ENCODE data around the gene SPACA6.

The SPACA6 gene

GRCh38 chr19:51689751-51690453, 3.2 kb upstream of the SPACA6 start:
- no peak for DNase-seq

DNA sequence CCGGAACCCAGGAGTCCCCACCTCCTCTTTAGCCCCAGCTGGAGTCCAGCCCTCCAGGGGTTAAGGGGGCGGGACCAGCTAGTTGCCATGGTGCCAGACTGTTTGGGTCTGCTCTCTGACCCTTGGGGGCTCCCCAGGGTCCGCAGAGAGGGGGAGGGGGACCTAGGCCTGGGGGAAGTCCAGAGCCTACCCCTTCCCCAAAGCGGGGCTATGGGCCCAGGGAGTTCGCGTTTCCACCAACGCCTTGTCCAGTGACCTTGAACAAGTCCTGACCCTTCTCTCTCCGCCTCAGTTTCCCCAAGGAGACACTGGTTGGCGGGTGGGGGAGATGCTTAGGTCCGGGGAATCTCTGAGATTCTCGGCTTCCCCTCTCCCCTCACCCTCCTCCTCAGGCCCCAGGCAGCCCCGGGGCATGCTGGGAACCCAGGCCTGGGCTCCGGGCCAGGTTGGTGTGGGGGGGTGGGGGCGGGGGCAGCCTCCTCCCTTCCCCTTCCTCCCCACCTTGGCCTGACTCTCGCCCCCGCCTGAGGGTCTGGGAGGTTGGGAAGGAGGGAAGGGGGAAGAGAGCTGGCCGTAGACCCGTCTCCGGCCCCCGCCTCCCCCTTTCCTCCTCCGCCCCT, 2.6 kb upstream of the SPACA6 start:
- no peak for DNase-seq

- no peak for DNase-seq
Observed at GRCh38 chr19:51691074-51691583, 2.0 kb upstream of the SPACA6 start.

- no peak for DNase-seq
Observed at GRCh38 chr19:51691584-51692428, 1.3 kb upstream of the SPACA6 start.

DNA sequence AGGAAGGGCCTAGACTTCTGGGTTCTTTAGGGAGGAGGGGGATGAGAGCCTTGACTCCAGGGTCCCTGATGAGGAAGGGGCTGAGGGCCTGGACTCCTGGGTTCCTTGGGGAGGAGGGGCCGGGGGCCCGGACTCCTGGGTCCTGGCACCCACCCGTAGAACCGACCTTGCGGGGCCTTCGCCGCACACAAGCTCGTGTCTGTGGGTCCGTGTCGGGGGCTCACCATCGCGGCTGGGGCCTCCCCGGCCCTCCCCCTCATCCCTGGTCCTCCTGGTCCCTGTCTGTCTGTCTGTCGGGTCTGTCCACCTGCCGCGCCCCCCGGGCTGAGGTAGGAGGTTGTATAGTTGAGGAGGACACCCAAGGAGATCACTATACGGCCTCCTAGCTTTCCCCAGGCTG, 662 bp upstream of the SPACA6 start:
- no peak for DNase-seq

- DNase-seq = no peak
Observed at GRCh38 chr19:51693819-51694218, 689 bp downstream of the SPACA6 start.

DNA sequence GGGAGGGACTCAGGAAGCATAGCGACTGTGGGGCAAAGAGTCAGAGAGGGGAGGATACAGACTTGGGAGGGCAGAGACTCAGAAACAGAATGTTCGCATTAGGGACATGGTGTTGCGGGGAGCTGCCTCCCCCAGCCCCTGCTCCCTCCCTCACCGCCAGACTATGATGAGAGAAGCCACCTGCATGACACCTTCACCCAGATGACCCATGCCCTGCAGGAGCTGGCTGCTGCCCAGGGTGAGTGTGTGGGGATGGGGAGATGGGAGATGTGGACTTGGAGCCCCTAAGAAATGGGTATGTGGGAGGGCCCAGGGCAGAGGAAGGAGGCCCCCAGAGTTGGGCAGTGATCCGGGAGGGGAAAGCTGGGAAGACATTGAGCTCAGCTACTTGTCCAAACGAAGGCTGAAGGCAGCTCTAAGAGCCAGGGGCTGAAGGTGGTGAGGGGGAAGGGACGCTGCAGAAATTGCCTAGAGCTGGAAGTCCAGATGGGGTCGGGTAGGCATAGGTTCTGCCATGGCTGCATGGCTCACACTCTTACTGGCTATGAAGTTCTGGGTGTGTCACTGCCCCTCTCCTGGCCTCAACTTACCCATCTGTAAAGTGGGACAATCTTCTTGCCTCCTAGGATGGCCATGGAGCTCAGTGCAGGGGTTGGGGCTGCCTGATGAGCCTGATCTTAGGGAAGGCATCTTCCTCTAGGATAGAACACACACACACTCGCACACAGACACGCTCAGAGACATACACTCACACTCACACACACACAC, 1.4 kb downstream of the SPACA6 start:
- no peak for DNase-seq

- no peak for DNase-seq
Observed at GRCh38 chr19:51695088-51695487, 2.0 kb downstream of the SPACA6 start.

- no peak for DNase-seq
Observed at GRCh38 chr19:51695702-51696315, 2.7 kb downstream of the SPACA6 start.

DNA sequence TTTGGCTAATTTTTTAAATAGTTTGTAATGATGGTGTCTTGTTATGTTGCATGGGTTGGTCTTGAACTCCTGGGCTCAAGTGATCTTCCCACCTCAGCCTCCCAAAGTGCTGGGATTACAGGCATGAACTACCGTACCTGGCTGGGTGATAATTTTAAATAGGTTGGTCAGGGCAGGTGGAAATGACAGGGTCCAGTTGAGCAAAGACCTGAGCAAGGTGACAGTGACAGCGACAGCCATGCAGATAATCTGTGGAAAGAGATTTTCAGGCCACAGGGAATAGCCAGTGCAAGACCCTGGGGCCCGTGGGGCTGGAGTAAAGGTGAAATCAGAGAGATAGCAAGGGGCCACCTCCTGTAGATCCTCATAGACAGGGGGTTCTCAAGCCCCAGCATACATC, 3.5 kb downstream of the SPACA6 start:
- DNase-seq = no peak

DNA sequence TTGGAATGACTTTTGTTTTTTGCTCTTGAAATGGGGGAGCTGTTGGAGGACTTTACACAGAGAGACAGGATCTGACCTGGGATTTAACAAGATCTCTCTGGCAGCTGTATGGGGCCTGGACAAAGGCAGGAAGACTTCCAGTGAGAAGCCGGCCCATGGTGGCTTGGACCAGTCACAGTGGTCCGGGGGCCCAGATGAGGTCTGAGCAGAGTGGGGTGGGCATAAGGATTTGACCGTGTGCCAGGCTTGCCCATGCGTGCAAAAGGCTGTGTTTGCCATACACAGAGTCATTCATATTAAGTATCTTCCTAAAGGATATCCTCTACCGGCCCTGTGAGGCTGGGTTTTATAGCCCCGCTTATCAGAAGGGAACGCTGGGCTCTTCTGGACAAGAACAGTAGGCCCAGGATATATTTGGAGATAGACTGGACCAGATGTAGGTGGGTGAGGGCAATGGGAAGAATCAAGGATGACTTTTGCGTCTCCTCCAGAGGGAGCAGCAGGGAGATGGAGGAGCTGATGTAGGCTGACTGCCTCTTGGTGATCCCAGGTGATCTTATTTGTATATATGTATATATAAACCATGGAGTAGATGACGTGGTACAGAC, 4.1 kb downstream of the SPACA6 start:
- DNase-seq = no peak

DNA sequence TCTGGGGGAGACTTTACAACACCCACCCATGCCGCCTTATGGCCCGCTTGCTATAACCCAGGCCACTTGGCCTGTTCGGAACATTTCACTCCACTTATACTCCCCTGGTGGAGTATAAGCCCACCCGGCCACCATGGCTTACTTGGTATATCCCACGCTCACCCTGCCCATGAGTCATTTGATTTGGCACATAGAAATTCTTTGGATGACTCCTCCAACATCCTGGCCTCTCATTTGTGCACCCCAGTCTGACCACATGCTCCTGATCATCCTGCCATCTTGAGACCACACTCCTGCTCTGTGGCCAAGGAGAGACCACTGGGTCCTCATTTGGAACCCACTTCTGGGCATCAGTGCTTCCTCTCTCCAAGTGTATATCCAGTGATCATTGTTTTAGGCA, 5.2 kb downstream of the SPACA6 start:
- no peak for DNase-seq

DNA sequence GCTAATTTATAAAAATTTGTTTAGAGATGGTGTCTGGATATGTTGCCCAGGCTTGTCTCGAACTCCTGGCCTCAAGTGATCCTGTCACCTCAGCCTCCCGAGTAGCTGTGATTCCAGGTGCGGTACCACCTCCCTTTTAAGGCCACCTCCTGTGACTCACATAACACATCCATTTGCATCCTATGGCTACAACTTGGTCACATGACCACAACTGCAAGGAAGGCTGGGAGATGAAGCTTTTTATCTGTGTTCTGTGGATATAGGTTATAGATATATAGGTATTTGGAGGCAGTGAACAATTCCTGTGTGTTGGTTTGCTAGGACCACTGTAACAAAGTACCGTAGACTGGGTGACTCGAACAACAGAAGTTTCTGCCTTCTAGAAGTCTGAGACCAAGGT, 6.0 kb downstream of the SPACA6 start:
- DNase-seq = no peak

GRCh38 chr19:51701468-51702100, 8.5 kb downstream of the SPACA6 start:
- no peak for DNase-seq

DNA sequence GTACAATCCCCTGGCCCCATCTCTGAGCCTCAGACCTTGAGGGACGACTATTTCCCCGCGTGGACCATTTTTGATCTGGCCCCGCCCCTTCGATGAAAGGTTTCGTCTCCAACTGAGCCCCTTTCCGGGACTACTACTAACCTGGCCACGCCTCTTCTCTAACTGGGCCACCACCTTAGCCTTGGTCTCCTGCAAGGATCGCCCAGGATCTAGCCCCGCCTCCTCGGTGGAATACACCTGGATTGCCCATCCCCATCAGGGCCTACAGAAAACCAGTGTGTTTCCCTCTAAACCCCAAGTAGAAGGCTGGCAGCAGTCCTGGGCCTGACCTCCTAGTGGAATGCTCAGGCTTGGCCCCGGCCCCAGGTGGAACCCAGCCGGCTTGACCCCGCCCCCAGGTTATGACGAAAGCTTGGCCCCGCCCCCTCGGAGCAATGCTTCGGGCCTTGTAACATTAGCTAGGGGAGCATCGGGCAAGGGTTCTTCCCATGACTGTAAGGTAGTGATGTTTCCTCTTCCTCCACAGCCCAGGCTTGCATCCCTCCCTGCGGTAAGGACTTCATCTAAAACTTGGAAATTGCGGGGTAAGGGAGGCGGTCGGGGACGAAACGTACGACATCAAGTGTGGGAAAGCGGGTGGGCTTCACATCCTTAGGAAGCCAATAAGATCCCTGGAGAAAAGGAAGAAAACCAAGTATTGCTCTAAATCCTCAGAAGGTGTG, 9.1 kb downstream of the SPACA6 start:
- DNase-seq = no peak

DNA sequence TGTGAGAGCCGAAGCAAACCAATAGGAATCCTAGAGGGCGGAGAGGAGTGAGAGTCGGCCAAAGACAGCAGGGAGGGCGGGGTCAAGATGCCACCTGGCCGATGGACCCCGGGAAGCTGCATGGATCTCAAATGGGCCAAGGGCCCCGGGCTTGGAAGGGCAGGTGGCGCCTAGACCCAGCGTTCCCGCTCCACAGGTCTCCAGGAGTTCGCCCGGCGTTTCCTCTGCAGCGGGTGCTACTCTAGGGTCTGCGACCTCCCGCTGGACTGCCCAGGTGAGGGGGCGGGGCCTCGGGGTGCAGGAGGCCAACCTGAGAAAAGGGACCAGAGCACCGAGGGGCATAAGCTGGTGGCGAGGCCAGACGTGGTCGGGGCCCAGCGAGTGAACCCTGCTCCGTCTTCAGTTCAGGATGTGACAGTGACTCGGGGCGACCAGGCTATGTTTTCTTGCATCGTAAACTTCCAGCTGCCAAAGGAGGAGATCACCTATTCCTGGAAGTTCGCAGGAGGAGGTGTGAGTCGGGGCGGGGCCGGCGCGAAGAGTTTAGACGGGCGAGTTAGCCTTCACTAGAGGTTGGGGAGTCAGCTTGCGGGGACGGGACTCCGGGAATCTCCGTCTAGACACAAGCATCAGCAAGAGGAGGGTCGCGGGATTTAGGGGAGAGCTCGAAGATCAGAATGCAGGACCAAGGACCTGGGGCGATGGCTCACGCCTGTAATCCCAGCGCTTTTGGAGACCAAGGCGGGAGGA, 9.9 kb downstream of the SPACA6 start:
- no peak for DNase-seq

DNA sequence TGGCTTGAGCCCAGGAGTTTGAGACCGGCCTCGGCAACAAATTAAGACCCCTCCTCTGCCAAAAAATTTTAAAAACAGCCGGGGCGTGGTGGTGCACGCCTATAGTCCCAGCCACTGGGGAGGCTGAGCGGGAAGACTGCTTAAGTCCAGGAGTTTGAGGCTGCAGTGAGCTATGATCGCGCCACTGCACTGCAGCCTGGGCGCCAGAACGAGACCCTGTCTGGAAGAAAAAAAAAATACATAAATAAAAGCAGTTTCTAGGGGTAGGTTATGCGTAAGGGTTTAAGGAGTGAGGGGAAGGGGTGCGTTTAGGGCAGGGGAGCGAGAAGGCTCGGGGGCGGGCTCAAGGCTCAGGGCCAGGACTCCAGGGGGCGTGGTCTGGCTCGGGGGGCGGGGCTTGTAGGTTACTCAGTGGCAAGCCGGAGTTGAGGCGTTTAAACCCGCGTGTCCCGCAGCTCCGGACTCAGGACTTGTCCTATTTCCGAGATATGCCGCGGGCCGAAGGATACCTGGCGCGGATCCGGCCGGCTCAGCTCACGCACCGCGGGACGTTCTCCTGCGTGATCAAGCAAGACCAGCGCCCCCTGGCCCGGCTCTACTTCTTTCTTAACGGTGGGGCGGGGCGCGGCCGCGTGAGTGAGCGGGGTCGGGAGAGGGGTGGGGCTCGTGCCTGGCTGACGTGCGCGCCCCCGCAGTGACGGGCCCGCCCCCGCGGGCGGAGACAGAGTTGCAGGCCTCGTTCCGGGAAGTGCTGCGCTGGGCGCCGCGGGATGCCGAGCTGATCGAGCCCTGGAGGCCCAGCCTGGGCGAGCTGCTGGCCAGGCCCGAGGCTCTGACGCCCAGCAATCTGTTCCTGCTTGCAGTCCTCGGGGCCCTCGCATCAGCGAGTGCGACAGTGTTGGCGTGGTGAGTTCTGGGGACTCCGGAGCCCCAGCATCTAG, 10.7 kb downstream of the SPACA6 start:
- no peak for DNase-seq

DNA sequence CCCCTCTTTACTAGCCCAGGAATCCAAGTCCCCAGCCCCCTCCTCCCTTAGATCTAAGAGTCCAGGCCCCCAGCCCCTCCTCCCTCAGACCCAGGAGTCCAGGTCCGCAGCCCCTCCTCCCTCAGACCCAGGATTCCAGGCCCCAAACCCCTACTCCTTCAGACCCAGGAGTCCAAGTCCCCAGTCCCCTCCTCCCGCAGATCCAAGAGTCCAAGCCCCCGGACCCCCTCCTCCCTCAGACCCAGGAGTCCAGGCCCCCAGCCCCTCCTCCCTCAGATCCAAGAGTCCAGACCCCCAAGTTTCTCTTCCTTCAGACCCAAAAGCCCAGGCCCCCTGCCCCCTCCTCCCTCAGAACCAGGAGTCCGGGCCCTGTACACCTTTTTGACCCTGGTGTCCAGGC, 11.5 kb downstream of the SPACA6 start:
- no peak for DNase-seq

DNA sequence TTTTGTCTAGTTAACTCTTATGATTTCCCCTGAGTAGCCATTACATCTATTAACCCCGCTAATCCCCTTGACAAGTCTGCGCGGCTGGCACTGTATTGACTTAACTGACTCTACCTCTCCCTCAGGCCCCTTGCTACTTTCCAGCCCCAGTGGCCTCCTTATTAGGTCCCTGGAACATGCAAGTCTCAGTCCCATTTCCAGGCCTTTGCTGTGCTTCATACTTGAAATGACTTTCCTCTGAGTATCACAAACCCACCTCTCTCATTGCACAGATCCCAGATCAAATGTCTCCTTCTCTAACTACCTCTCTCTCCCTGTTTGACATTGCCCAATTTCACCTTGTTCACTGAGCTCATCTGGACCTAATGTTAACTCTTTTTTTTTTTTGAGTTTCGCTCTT, 13.2 kb downstream of the SPACA6 start:
- DNase-seq = no peak

Measured in NCI-H187 (cell line).